Upper lobe of left lung (tissue), 6 donors: Measurements from ENCODE around the gene WFIKKN2. TPM values are rescaled to one million over a fixed set of nuclear protein-coding genes. Genes with fewer than 3 reads are reported as not detected.
A peak's percentile ranks its signal among the peaks of the same experiment; 100 is the strongest.

ENCODE experiments used
- ATAC-seq, 2 donors: fragments of 200-7000 bp; cut with Tn5 transposase; one replicate each; pipeline ENCODE4 v1.9.1; 2022; ENCODE audit warnings: mild to moderate bottlenecking in 2 of 2, moderate library complexity in 2 of 2; ENCODE audit not compliant: low FRiP score in 2 of 2
- DNase-seq, 2 donors: peaks; one replicate each; pipeline ENCODE4 v3.0.0-alpha.2; 2019 to 2020
- H3K27ac ChIP-seq, 4 donors: fragments of 200-600 bp; sonication (generic); one replicate each; pipeline ENCODE4 v1.5.1; 2016 to 2019
- H3K27me3 ChIP-seq, 4 donors: fragments of 200-600 bp; sonication (generic); one replicate each; pipeline ENCODE4 v1.5.1; 2017 to 2019
- H3K36me3 ChIP-seq, 4 donors: fragments of 200-600 bp; sonication (generic); one replicate each; pipeline ENCODE4 v1.5.1; 2016 to 2019
- H3K4me1 ChIP-seq, 4 donors: fragments of 200-600 bp; sonication (generic); one replicate each; pipeline ENCODE4 v1.5.1; 2018 to 2019
- H3K4me3 ChIP-seq, 4 donors: fragments of 200-600 bp; sonication (generic); one replicate each; pipeline ENCODE4 v1.5.1; 2017 to 2019; ENCODE audit warnings: mild to moderate bottlenecking in 2 of 4, moderate library complexity in 1 of 4
- H3K9me3 ChIP-seq, 4 donors: fragments of 200-600 bp; sonication (generic); one replicate each; pipeline ENCODE4 v1.5.1; 2018 to 2019
- CTCF ChIP-seq, 6 experiments: fragments of 450-650 bp in 4 of 6; fragments of 200-600 bp in 2 of 6; sonication (generic) in 2 of 6; IDR thresholded peaks; one replicate each; pipeline ENCODE4 v1.5.1; 2016 to 2019; ENCODE audit warnings: antibody characterized with exemption in 6 of 6
- EP300 ChIP-seq, 4 donors: sonication (generic); formaldehyde crosslinking; IDR thresholded peaks; one replicate each; pipeline ENCODE4 v1.5.1; 2017; ENCODE audit warnings: antibody characterized with exemption in 4 of 4, control low read depth in 2 of 4
- POLR2A ChIP-seq, 4 donors: fragments of 450-650 bp; IDR thresholded peaks; one replicate each; pipeline ENCODE4 v1.5.1; 2016 to 2017; ENCODE audit warnings: antibody characterized with exemption in 4 of 4, mild to moderate bottlenecking in 2 of 4
- POLR2AphosphoS5 ChIP-seq, 2 donors: sonication (generic); formaldehyde crosslinking; IDR thresholded peaks; one replicate each; pipeline ENCODE4 v1.5.1; 2017; ENCODE audit warnings: antibody characterized with exemption in 2 of 2
- WGBS, 2 donors: methylation state at CpG; one replicate each; pipeline ENCODE4 v1.1.5; 2017 to 2018; 5-methylcytosine and 5-hydroxymethylcytosine counted together
- total RNA-seq, 6 donors: library from RNA; depleted of rRNA in 4 of 6; stranded (reverse); fragments of >200 nt in 4 of 6; gene quantifications; one replicate each; pipeline versions ENCODE4 v1.1.0 to v1.2.1, GENCODE V29; 2016 to 2021
- donor health status: DM: no; HTN: no; CAD: no; lungs with moderate emphysema.
- donor health status: DM: no; HTN: yes; CAD: no; lungs with severe emphysema.

The WFIKKN2 gene
- total RNA-seq, 6 donors from 2014 or later = 0.23 TPM; not detected in 5

DNA sequence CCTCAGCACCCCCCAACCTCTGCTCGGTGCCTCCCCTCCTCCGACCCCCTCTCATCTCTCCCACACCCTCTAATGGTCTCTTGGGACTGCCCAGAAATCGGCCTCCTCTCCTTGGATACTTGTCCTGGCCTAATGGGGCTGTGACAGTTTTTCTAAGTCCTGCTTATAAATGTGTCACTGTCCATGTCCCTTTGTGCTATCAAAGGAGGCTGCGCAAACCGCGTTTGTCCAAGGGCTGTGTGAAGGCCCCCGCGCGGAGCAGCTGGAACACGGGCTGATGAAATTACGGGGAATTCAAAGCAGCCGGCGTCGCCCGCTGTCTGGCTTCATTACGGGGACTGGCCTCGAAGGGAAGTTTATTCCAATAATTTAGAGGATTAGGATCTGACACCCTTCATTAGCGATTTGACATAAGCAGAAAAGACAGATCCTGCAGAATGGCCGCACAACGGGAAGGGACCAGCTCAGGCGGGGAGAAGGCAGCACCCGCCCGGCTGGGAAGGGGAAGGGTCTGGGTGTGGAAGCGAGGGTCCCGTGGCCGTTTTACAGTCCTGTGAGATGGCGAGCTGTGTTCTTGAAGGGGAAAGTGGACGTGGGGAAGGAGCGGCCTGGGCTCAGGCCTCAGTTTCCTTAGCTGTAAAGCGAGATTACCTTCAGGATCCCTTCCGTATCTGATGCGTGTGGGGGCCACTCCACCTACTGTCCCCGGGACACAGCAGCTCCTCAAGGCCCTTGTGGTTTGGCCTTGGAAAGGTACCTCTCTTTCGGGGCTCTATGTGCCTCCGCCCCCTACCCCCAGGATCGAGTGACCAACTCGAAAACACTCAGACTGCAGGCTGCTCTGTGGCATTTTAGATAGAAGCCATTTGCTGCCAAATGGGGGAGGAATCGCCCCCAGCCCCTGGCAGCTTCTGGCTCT is 1.6 kb upstream of the WFIKKN2 start:
- Histone ChIP-seq H3K27me3 (no peaks in the 10 kb centered on the region), H3K27ac (no peak overlapping the region), H3K9me3 (no peaks in the 10 kb centered on the region), H3K4me3 (no peak overlapping the region), H3K36me3 (no peaks in the 10 kb centered on the region), H3K4me1 (peaks cover 0 to 17% (median 1%) of the 10 kb centered on the region in 4 donors)
- DNase-seq (peak in 1 of 2 donors; percentile 64), ATAC-seq (no peak)
- TF ChIP-seq CTCF (IDR thresholded peaks at IDR 0.05) (no peak), POLR2A (IDR thresholded peaks at IDR 0.05) (no peak), EP300 (IDR thresholded peaks at IDR 0.05) (no peak), POLR2AphosphoS5 (IDR thresholded peaks at IDR 0.05) (no peak)
- WGBS, 2 donors = 90 to 95% methylated on average over 33 to 38 of the region's 38 CpGs

- no peaks in the 10 kb centered on the region for H3K9me3 ChIP-seq
- peak in 1 of 2 donors; percentile 60 for ATAC-seq
- no peaks in the 10 kb centered on the region for H3K36me3 ChIP-seq
- peak in 1 of 2 donors; percentile 82 for DNase-seq
- H3K4me3 ChIP-seq = peak overlapping the region in 3 of 4 donors; percentile 6 to 35 (median 26)
- H3K27ac ChIP-seq = no peak overlapping the region
- peaks cover 0 to 17% (median 1%) of the 10 kb centered on the region in 4 donors for H3K4me1 ChIP-seq
- TF ChIP-seq POLR2A (IDR thresholded peaks at IDR 0.05) = no peak
- TF ChIP-seq POLR2AphosphoS5 (IDR thresholded peaks at IDR 0.05) = no peak
- no peak for TF ChIP-seq CTCF (IDR thresholded peaks at IDR 0.05)
- no peak for TF ChIP-seq EP300 (IDR thresholded peaks at IDR 0.05)
- 55% methylated on average over 33 to 38 of the region's 38 CpGs for WGBS, 2 donors
- no peaks in the 10 kb centered on the region for H3K27me3 ChIP-seq
Observed at GRCh38 chr17:50834429-50835300, 721 bp upstream of the WFIKKN2 start.

GRCh38 chr17:50836826-50837225 is 1.4 kb downstream of the WFIKKN2 start:
- TF ChIP-seq EP300 (IDR thresholded peaks at IDR 0.05) = no peak
- no peak for TF ChIP-seq CTCF (IDR thresholded peaks at IDR 0.05)
- TF ChIP-seq POLR2A (IDR thresholded peaks at IDR 0.05) = no peak
- no peak for TF ChIP-seq POLR2AphosphoS5 (IDR thresholded peaks at IDR 0.05)
- no peaks in the 10 kb centered on the region for H3K36me3 ChIP-seq
- DNase-seq (peak in 1 of 2 donors; percentile 51), ATAC-seq (no peak)
- WGBS, 2 donors = 84 to 86% methylated on average over 9 to 11 of the region's 11 CpGs
- H3K27ac ChIP-seq = no peak overlapping the region
- no peaks in the 10 kb centered on the region for H3K27me3 ChIP-seq
- no peaks in the 10 kb centered on the region for H3K9me3 ChIP-seq
- H3K4me1 ChIP-seq = peaks cover 0 to 6% (median 1%) of the 10 kb centered on the region in 4 donors
- H3K4me3 ChIP-seq = no peak overlapping the region

DNA sequence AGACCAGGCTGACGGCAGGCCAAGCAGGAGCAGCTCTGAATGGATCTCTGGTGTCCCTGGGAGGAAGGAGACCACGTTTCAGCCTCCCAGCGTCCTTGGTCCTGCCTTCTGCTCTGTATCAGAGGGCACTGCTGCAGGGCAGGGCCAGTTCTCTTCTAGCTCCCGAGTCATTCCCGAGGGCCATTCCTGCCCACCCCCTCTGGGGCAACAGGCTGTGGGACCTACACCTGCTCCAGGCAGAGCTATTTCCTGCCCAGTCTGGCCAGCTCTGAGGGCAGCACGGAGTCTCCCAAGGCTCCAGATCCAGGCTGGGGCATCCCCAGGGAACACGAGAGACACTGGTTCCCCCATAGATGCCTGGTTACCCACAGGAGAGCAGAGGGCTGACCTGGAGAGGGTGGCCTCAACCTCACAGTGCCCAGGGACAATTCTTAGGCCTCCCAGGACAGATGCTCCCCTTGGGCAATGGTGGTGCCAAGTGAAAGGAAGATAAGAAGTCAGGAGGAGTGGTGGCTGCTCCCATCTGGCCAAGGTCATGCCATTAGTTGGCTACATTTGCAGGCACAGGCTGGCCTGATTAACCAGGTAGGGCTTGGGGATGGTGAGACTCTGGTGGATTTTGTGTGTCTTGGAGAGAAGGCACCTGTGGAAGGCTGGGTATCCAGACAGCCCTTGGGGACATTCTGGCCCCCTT is 2.0 kb downstream of the WFIKKN2 start:
- H3K9me3 ChIP-seq = no peaks in the 10 kb centered on the region
- no peak overlapping the region for H3K27ac ChIP-seq
- TF ChIP-seq POLR2A (IDR thresholded peaks at IDR 0.05) = no peak
- TF ChIP-seq EP300 (IDR thresholded peaks at IDR 0.05) = no peak
- no peak for TF ChIP-seq POLR2AphosphoS5 (IDR thresholded peaks at IDR 0.05)
- no peak for TF ChIP-seq CTCF (IDR thresholded peaks at IDR 0.05)
- H3K27me3 ChIP-seq = no peaks in the 10 kb centered on the region
- H3K36me3 ChIP-seq = no peaks in the 10 kb centered on the region
- WGBS, 2 donors = 70% methylated on average over 5 of the region's 7 CpGs; no CpG with 5 or more reads in 1 of the 2 donors
- H3K4me1 ChIP-seq = peaks cover 0 to 6% (median 1%) of the 10 kb centered on the region in 4 donors
- H3K4me3 ChIP-seq = no peak overlapping the region
- ATAC-seq (no peak), DNase-seq (no peak)
